Measurements from ENCODE around the gene DCTD.
A peak's percentile ranks its signal among the peaks of the same experiment; 100 is the strongest.

- TF ChIP-seq CTCF (IDR thresholded peaks at IDR 0.05) (peak; percentile 57 to 89 (median 80)), POLR2AphosphoS5 (IDR thresholded peaks at IDR 0.05) (no peak)
These were observed 21.0 kb upstream of the DCTD start for GRCh38 chr4:182938205-182938645.

Measured in gastroesophageal sphincter (tissue), 3 donors.